ENCODE measurements around the gene SPATA31D4. TPM values are rescaled to one million over a fixed set of nuclear protein-coding genes. Genes with fewer than 3 reads are reported as not detected.
"Not testable (repeated sequence)": the region's sequence is repeated elsewhere in the genome, so short reads cannot be mapped to it uniquely, and the experiment has no call there.

SPATA31D4 gene
- not detected for total RNA-seq
- not detected for polyA plus RNA-seq
- long read RNA-seq, donor 1, result 0 reads
- long read RNA-seq, donor 2, result 0 reads
- long read RNA-seq, donor 3, result 0 reads

- intact Hi-C loops (cut with DNase I); H3K9me3 ChIP-seq; H3K27me3 ChIP-seq; H3K27ac ChIP-seq; DNase-seq; H3K4me1 ChIP-seq (ENCODE audit: insufficient read depth); H3K4me3 ChIP-seq; H3K36me3 ChIP-seq: not testable (repeated sequence)
- no CpG with 5 or more reads among the region's 3 CpGs for WGBS, 3 donors
Observed at GRCh38 chr9:81928305-81928704, at the start of gene SPATA31D4. Gene SPATA31D4, plus strand, starts transcription at chr9:81928428. Its CDS starts 86 bp downstream, at chr9:81928514.

- no peak for TF ChIP-seq EP300 (IDR thresholded peaks at IDR 0.05)
- TF ChIP-seq POLR2A (IDR thresholded peaks at IDR 0.05), result no peak
- TF ChIP-seq CTCF (IDR thresholded peaks at IDR 0.05), result no peak
- Histone ChIP-seq H3K9me3 (no peaks in the 10 kb centered on the region), H3K27me3 (no peaks in the 10 kb centered on the region), H3K36me3 (no peaks in the 10 kb centered on the region), H3K4me3 (no peak overlapping the region), H3K4me1 (ENCODE audit: insufficient read depth) (peaks cover 3% of the 10 kb centered on the region), H3K27ac (no peak overlapping the region)
- no peak for DNase-seq
- intact Hi-C loops (cut with DNase I), result no loop called here
- WGBS, 3 donors, result 93 to 98% (median 94%) methylated on average over 2 of the region's 2 CpGs
Observed at GRCh38 chr9:81878530-81878929, 49.7 kb upstream of the SPATA31D4 start.

- Histone ChIP-seq H3K27ac (no peak overlapping the region), H3K9me3 (no peaks in the 10 kb centered on the region), H3K27me3 (no peaks in the 10 kb centered on the region), H3K36me3 (no peaks in the 10 kb centered on the region), H3K4me3 (no peak overlapping the region), H3K4me1 (ENCODE audit: insufficient read depth) (peaks cover 2% of the 10 kb centered on the region)
- intact Hi-C loops (cut with DNase I), result no loop called here
- DNase-seq, result no peak
- WGBS, 3 donors, result 31 to 39% (median 38%) methylated on average over 4 of the region's 4 CpGs
- no peak for TF ChIP-seq POLR2A (IDR thresholded peaks at IDR 0.05)
- TF ChIP-seq CTCF (IDR thresholded peaks at IDR 0.05), result no peak
Observed at GRCh38 chr9:81879501-81879916, 48.7 kb upstream of the SPATA31D4 start.

GRCh38 chr9:81885602-81886001, 42.6 kb upstream of the SPATA31D4 start:
- no peak overlapping the region for H3K27ac ChIP-seq
- no peak overlapping the region for H3K4me3 ChIP-seq
- no peaks in the 10 kb centered on the region for H3K36me3 ChIP-seq
- intact Hi-C loops (cut with DNase I), result no loop called here
- TF ChIP-seq CTCF (IDR thresholded peaks at IDR 0.05) (no peak), EP300 (IDR thresholded peaks at IDR 0.05) (no peak), POLR2A (IDR thresholded peaks at IDR 0.05) (no peak)
- DNase-seq, result no peak
- H3K4me1 ChIP-seq (ENCODE audit: insufficient read depth), result no peaks in the 10 kb centered on the region
- WGBS, 3 donors, result 45 to 49% (median 49%) methylated on average over 2 of the region's 2 CpGs
- no peaks in the 10 kb centered on the region for H3K9me3 ChIP-seq
- H3K27me3 ChIP-seq, result no peaks in the 10 kb centered on the region

- Histone ChIP-seq H3K27ac (no peak overlapping the region), H3K9me3 (no peaks in the 10 kb centered on the region), H3K27me3 (no peaks in the 10 kb centered on the region), H3K36me3 (no peaks in the 10 kb centered on the region), H3K4me1 (ENCODE audit: insufficient read depth) (no peaks in the 10 kb centered on the region), H3K4me3 (no peak overlapping the region)
- intact Hi-C loops (cut with DNase I), result no loop called here
- no peak for TF ChIP-seq CTCF (IDR thresholded peaks at IDR 0.05)
- TF ChIP-seq EP300 (IDR thresholded peaks at IDR 0.05), result no peak
- no peak for TF ChIP-seq POLR2A (IDR thresholded peaks at IDR 0.05)
- WGBS, 3 donors, result 63 to 73% (median 70%) methylated on average over 1 of the region's 1 CpG
- no peak for DNase-seq
Observed at GRCh38 chr9:81886665-81887064, 41.6 kb upstream of the SPATA31D4 start.

Measured in ovary (tissue), 10 donors.